Measurements from ENCODE around the gene SRPRA.

Gene SRPRA, protein sequence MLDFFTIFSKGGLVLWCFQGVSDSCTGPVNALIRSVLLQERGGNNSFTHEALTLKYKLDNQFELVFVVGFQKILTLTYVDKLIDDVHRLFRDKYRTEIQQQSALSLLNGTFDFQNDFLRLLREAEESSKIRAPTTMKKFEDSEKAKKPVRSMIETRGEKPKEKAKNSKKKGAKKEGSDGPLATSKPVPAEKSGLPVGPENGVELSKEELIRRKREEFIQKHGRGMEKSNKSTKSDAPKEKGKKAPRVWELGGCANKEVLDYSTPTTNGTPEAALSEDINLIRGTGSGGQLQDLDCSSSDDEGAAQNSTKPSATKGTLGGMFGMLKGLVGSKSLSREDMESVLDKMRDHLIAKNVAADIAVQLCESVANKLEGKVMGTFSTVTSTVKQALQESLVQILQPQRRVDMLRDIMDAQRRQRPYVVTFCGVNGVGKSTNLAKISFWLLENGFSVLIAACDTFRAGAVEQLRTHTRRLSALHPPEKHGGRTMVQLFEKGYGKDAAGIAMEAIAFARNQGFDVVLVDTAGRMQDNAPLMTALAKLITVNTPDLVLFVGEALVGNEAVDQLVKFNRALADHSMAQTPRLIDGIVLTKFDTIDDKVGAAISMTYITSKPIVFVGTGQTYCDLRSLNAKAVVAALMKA

DNA sequence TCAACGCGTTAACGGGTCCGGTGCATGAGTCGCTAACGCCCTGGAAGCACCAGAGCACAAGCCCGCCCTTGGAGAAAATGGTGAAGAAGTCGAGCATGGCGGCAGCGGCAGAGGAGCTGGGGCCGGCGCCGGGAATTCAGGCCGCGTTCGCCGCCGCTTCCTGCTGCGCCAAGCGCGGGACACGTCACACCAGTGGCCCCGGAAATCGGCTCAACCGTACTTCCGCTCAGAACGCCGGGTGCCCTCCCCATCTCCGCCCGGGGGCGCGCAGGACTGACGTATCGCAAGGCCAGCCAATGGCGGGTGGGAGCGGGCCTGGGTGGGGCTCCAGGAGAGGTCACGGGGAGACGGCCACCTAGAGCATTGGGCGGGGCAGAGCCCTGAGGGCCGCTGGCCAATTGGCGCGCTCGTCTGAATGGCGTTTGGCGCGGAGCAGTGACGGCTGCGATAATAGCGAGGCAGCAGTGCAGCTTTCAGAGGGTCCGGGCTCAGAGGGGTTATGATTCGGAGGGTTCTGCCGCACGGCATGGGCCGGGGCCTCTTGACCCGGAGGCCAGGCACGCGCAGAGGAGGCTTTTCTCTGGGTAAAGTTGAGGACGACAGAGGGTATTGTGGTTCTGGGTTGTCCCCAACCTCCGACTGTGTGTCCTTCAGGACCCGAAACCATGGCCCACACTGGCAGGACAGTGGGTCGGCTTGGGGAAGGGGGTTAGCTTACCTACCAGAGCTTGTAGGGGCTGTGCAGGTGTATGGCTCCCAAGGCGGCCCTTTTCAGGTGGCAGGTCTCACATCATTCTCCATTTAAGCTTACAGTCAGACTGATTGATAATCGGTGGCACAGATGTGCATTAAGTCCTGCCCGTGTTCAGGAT, at the start of gene SRPRA, which contains the start of gene FOXRED1:
SRPRA (minus strand) TSS at position 188 of the 872 bp plus-strand sequence; CDS start at position 97, 91 bp downstream.
FOXRED1 (plus strand) TSS at position 447 of the 872 bp plus-strand sequence; CDS start at position 500, 53 bp downstream.
- peaks cover 49% of the 10 kb centered on the region for H3K36me3 Mint-ChIP-seq (ENCODE audit: low read depth)
- no peaks in the 10 kb centered on the region for H3K27me3 Mint-ChIP-seq (ENCODE audit: low read depth, poor library complexity)
- peak; percentile 99 for DNase-seq

DNA sequence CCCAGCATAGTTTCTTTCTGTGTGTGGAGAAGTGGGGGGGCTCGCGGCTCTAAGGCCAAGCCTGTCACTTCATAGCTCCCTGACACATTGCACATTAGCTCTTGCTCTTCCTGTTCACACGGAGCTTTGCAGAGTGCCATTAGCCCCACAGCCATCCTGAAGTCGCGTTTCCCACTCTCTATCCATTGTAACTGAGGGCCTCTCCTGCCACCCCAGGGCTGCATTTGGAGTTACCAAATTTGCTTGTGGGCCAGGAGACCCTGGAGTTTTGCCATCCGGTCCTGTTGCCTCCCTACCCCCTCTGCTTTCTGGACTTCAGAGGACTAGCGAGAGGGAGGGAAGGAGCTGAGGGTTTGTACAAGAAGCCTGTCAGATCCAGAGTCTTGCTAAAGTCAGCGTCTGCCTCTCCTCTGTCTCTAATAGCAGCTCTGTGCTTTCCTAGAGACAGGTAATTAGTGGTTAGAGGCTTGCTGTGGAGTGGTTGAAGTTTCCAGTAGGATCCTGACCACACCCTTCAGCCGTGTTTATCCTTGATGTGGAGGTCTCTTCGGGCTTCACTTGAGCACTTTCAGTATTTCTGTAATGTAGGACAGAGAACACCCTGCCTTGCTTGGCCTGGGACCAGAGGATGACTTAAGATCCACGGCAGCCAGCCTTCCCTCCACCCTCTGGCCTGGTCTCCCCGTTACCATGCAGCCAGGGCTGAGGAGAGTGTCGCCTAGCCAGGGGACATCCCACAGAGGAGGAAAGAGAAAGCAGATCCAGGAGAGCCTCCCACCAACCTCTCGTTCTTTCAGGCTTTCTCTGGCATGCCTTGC, 49.3 kb upstream of the SRPRA start:
- Mint-ChIP-seq H3K4me1 (peaks cover 50% of the 10 kb centered on the region), H3K4me3 (peak overlapping the region; percentile 44), H3K27me3 (ENCODE audit: low read depth, poor library complexity) (peaks cover 2% of the 10 kb centered on the region), H3K27ac (peak overlapping the region; percentile 95), H3K9me3 (peaks cover 20% of the 10 kb centered on the region), H3K36me3 (ENCODE audit: low read depth) (peaks cover 61% of the 10 kb centered on the region)
- TF ChIP-seq, protein P1, sequence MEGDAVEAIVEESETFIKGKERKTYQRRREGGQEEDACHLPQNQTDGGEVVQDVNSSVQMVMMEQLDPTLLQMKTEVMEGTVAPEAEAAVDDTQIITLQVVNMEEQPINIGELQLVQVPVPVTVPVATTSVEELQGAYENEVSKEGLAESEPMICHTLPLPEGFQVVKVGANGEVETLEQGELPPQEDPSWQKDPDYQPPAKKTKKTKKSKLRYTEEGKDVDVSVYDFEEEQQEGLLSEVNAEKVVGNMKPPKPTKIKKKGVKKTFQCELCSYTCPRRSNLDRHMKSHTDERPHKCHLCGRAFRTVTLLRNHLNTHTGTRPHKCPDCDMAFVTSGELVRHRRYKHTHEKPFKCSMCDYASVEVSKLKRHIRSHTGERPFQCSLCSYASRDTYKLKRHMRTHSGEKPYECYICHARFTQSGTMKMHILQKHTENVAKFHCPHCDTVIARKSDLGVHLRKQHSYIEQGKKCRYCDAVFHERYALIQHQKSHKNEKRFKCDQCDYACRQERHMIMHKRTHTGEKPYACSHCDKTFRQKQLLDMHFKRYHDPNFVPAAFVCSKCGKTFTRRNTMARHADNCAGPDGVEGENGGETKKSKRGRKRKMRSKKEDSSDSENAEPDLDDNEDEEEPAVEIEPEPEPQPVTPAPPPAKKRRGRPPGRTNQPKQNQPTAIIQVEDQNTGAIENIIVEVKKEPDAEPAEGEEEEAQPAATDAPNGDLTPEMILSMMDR (IDR thresholded peaks at IDR 0.05): no peak
- DNase-seq: no peak

More for the DNA sequence above, at the start of gene SRPRA, which contains the start of gene FOXRED1:
- Mint-ChIP-seq H3K27ac (peak within 1 kb of the TSS; percentile 100), H3K4me3 (peak within 1 kb of the TSS; percentile 95), H3K9me3 (no peaks in the 10 kb centered on the region), H3K4me1 (peaks cover 31% of the 10 kb centered on the region)
- TF ChIP-seq, protein P1 (IDR thresholded peaks at IDR 0.05): no peak

- Mint-ChIP-seq H3K9me3 (peaks cover 20% of the 10 kb centered on the region), H3K27ac (peak overlapping the region; percentile 95), H3K4me1 (peaks cover 53% of the 10 kb centered on the region), H3K36me3 (ENCODE audit: low read depth) (peaks cover 61% of the 10 kb centered on the region), H3K27me3 (ENCODE audit: low read depth, poor library complexity) (peaks cover 4% of the 10 kb centered on the region), H3K4me3 (no peak overlapping the region)
- TF ChIP-seq, protein P1 (IDR thresholded peaks at IDR 0.05): no peak
- no peak for DNase-seq
These were observed 48.7 kb upstream of the SRPRA start for GRCh38 chr11:126317432-126317755.

GRCh38 chr11:126313826-126314225, 45.1 kb upstream of the SRPRA start:
- Mint-ChIP-seq H3K27me3 (ENCODE audit: low read depth, poor library complexity) (peaks cover 4% of the 10 kb centered on the region), H3K27ac (no peak overlapping the region), H3K9me3 (peaks cover 20% of the 10 kb centered on the region), H3K4me3 (no peak overlapping the region), H3K4me1 (peaks cover 50% of the 10 kb centered on the region), H3K36me3 (ENCODE audit: low read depth) (peaks cover 53% of the 10 kb centered on the region)
- DNase-seq: no peak
- TF ChIP-seq, protein P1 (IDR thresholded peaks at IDR 0.05): no peak

- H3K27ac Mint-ChIP-seq: no peak overlapping the region
- H3K36me3 Mint-ChIP-seq (ENCODE audit: low read depth): peaks cover 58% of the 10 kb centered on the region
- DNase-seq: no peak
- H3K9me3 Mint-ChIP-seq: peaks cover 20% of the 10 kb centered on the region
- TF ChIP-seq, protein P1 (IDR thresholded peaks at IDR 0.05): no peak
- H3K27me3 Mint-ChIP-seq (ENCODE audit: low read depth, poor library complexity): peaks cover 4% of the 10 kb centered on the region
- H3K4me1 Mint-ChIP-seq: peaks cover 46% of the 10 kb centered on the region
- H3K4me3 Mint-ChIP-seq: no peak overlapping the region
These were observed 44.3 kb upstream of the SRPRA start for GRCh38 chr11:126312961-126313360.

Data from nephron progenitor cell (in vitro differentiated cells).